ENCODE data around the gene WNT3.

- no peak for TF ChIP-seq CTCF (IDR thresholded peaks at IDR 0.05)
- TF ChIP-seq FOSL2 (IDR thresholded peaks at IDR 0.05): no peak
- TF ChIP-seq FOSL2 (CRISPR knock-in tag; IDR thresholded peaks at IDR 0.05): no peak
- TF ChIP-seq KDM5A (IDR thresholded peaks at IDR 0.05): no peak
- no peak for TF ChIP-seq RFX5 (IDR thresholded peaks at IDR 0.05)
- TF ChIP-seq POLR2A (IDR thresholded peaks at IDR 0.05; ENCODE audit: low read length): no peak
- TF ChIP-seq MAFK (IDR thresholded peaks at IDR 0.05; ENCODE audit: partially characterized antibody): no peak
- TF ChIP-seq MAX (IDR thresholded peaks at IDR 0.05): no peak
- no peak for TF ChIP-seq CHD2 (IDR thresholded peaks at IDR 0.05; ENCODE audit: low read length, partially characterized antibody)
- TF ChIP-seq EP300 (IDR thresholded peaks at IDR 0.05): no peak
- no peak for TF ChIP-seq CBX8 (IDR thresholded peaks at IDR 0.05)
Measured at GRCh38 chr17:46738544-46738943, 79.9 kb downstream of the WNT3 start.

Data from A549 (cell line).